Fibroblast of pulmonary artery (primary cell): ENCODE data around the gene CAPN12.

ENCODE experiments used
- DNase-seq: peaks from one replicate; pipeline ENCODE4 v3.0.0-alpha.2; 2010; ENCODE audit warnings: low read depth
- H3K4me3 ChIP-seq: replicated peaks from 2 replicates; pipeline ENCODE4 v1.5.1; 2011; ENCODE audit warnings: low read depth, mild to moderate bottlenecking, control low read depth, low read length, moderate library complexity
- TF ChIP-seq, protein P1 (sequence below): IDR thresholded peaks from 2 replicates; pipeline ENCODE4 v1.5.1; 2011; ENCODE audit warnings: mild to moderate bottlenecking, control low read depth, low read length, inconsistent platforms; ENCODE audit errors: missing control alignments

Gene CAPN12

GRCh38 chr19:38714354-38714778, 29.9 kb downstream of the CAPN12 start:
- no peak overlapping the region for H3K4me3 ChIP-seq
- TF ChIP-seq, protein P1, sequence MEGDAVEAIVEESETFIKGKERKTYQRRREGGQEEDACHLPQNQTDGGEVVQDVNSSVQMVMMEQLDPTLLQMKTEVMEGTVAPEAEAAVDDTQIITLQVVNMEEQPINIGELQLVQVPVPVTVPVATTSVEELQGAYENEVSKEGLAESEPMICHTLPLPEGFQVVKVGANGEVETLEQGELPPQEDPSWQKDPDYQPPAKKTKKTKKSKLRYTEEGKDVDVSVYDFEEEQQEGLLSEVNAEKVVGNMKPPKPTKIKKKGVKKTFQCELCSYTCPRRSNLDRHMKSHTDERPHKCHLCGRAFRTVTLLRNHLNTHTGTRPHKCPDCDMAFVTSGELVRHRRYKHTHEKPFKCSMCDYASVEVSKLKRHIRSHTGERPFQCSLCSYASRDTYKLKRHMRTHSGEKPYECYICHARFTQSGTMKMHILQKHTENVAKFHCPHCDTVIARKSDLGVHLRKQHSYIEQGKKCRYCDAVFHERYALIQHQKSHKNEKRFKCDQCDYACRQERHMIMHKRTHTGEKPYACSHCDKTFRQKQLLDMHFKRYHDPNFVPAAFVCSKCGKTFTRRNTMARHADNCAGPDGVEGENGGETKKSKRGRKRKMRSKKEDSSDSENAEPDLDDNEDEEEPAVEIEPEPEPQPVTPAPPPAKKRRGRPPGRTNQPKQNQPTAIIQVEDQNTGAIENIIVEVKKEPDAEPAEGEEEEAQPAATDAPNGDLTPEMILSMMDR, result no peak

GRCh38 chr19:38713865-38714264, 30.4 kb downstream of the CAPN12 start:
- no peak overlapping the region for H3K4me3 ChIP-seq
- TF ChIP-seq, protein P1, result no peak
- DNase-seq, result no peak

More at GRCh38 chr19:38714354-38714778, 29.9 kb downstream of the CAPN12 start:
- no peak for DNase-seq

GRCh38 chr19:38713227-38713649, 31.0 kb downstream of the CAPN12 start:
- no peak overlapping the region for H3K4me3 ChIP-seq
- TF ChIP-seq, protein P1, result no peak
- DNase-seq, result no peak

DNA sequence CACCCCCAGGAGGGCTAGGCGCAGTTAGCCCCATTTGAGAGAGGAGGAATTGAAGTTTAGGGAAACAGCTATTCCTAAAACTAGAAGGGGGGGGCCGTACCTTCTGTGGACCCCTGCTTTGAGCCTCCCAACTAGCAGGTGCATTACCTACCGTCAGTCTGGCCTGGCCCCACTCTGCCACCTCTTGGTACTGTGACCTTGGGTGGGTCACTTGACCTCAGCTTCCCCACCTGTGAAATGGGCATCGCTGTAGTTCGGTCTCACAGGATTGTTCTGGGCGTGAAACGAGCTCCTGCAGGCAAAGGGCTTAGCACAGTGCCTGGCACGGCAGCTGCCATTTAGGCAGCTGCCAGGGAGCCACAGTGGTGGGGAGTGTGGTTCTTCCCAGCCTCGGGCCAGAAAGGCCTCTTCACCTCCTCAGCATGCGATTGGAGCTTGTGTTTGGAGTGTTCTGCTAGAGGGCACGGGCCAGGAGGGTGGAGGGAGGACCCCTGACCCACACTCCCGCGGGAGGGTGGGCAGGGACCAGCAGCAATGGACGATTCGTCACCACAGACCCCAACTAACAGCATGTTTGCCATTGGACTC, 32.0 kb downstream of the CAPN12 start:
- no peak for DNase-seq
- no peak overlapping the region for H3K4me3 ChIP-seq
- TF ChIP-seq, protein P1, result no peak

GRCh38 chr19:38711726-38712153, 32.5 kb downstream of the CAPN12 start:
- no peak overlapping the region for H3K4me3 ChIP-seq
- TF ChIP-seq, protein P1, result no peak
- peak; percentile 69 for DNase-seq

DNA sequence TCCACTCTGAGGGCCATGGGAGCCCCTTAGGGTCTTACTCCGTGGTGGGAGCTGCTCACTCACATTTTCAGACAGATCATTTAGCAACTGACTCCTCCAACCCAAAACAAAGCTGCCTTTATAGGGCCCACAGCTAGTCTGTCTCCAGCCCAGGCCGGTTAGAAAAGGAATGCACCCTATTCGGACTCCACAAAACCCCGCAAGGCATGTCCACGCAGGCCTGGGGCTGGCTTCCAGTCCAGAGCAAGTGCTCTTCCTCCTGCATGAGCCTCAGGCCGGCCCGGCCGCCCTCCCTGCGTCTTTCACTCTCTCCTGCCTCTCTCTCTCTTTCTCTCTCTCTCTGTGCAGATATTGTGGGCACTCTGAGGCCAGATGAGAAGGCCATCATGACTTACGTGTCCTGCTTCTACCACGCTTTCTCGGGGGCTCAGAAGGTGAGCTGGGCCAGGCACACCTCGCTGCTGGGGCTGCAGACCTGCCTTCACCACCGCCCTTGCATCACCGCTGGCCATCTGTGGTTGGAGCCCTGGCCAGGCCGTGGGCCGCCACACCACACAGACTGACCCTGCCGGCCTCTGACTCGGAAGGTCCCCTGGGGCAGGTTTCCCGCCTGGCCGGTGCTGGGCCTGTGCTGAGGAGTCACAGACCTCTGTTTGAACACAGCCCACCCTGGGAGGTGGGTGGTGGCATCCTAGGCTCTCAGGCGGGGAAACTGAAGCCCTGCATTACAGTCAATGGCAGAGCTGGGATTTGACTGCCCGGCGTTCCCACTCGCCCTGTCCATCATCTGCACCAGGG, 33.1 kb downstream of the CAPN12 start:
- TF ChIP-seq, protein P1, result no peak
- no peak overlapping the region for H3K4me3 ChIP-seq
- no peak for DNase-seq

GRCh38 chr19:38710416-38710702, 33.9 kb downstream of the CAPN12 start:
- no peak overlapping the region for H3K4me3 ChIP-seq
- TF ChIP-seq, protein P1, result no peak
- no peak for DNase-seq
